ENCODE measurements around the gene MFRP. TPM values are rescaled to one million over a fixed set of nuclear protein-coding genes. Genes with fewer than 3 reads are reported as not detected.
A peak's percentile ranks its signal among the peaks of the same experiment; 100 is the strongest.

The MFRP gene
- total RNA-seq, 1 donor from 2014 or later, result not detected

DNA sequence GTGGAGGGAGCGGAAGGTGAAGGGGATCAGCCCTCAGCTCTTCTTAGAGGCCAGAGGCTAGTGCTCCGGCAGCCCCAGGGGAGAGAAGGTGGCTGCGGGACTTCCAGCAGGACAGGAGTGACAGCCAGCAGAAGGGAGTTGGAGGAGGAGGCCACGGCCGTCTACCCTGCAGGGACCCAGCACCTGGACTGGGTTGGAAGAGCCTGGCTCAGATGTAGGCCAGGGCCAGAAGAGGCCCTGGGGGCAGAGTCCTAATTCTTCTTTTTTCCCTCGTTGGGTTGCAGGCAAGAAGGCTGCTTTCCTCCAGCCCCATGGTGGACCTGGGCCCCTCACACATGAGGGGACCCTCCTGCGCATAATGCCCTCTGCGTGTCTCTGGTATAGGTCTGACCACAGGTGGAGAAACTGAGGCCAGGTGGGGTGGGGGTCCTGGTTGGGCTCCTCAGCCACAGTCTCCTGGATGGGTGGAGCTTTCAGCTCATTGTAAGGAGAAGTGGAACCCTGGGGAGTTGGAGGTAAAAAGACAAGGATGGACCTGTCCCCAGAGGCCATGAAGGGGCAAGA, 27.3 kb downstream of the MFRP start:
- H3K4me3 Mint-ChIP-seq (ENCODE audit: unreplicated experiment), result peak overlapping the region; percentile 52
- TF ChIP-seq, protein P1, sequence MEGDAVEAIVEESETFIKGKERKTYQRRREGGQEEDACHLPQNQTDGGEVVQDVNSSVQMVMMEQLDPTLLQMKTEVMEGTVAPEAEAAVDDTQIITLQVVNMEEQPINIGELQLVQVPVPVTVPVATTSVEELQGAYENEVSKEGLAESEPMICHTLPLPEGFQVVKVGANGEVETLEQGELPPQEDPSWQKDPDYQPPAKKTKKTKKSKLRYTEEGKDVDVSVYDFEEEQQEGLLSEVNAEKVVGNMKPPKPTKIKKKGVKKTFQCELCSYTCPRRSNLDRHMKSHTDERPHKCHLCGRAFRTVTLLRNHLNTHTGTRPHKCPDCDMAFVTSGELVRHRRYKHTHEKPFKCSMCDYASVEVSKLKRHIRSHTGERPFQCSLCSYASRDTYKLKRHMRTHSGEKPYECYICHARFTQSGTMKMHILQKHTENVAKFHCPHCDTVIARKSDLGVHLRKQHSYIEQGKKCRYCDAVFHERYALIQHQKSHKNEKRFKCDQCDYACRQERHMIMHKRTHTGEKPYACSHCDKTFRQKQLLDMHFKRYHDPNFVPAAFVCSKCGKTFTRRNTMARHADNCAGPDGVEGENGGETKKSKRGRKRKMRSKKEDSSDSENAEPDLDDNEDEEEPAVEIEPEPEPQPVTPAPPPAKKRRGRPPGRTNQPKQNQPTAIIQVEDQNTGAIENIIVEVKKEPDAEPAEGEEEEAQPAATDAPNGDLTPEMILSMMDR (IDR thresholded peaks at IDR 0.05), result no peak

GRCh38 chr11:119318240-119319135, 28.0 kb downstream of the MFRP start:
- peaks cover 5% of the 10 kb centered on the region for H3K36me3 Mint-ChIP-seq (ENCODE audit: unreplicated experiment)
- H3K4me1 Mint-ChIP-seq (ENCODE audit: unreplicated experiment), result peaks cover 48% of the 10 kb centered on the region
- H3K4me3 Mint-ChIP-seq (ENCODE audit: unreplicated experiment), result peak overlapping the region; percentile 4
- no peaks in the 10 kb centered on the region for H3K27me3 Mint-ChIP-seq (ENCODE audit: unreplicated experiment)
- H3K9me3 Mint-ChIP-seq (ENCODE audit: unreplicated experiment), result no peaks in the 10 kb centered on the region
- TF ChIP-seq, protein P1 (IDR thresholded peaks at IDR 0.05), result no peak
- H3K27ac Mint-ChIP-seq (ENCODE audit: unreplicated experiment), result peak overlapping the region; percentile 83
- DNase-seq (ENCODE audit: extremely low spot score, unreplicated experiment), result no peak

More for the DNA sequence above, 27.3 kb downstream of the MFRP start:
- DNase-seq (ENCODE audit: extremely low spot score, unreplicated experiment), result no peak
- no peaks in the 10 kb centered on the region for H3K9me3 Mint-ChIP-seq (ENCODE audit: unreplicated experiment)
- H3K4me1 Mint-ChIP-seq (ENCODE audit: unreplicated experiment), result peaks cover 50% of the 10 kb centered on the region
- peak overlapping the region; percentile 92 for H3K27ac Mint-ChIP-seq (ENCODE audit: unreplicated experiment)
- H3K27me3 Mint-ChIP-seq (ENCODE audit: unreplicated experiment), result no peaks in the 10 kb centered on the region
- H3K36me3 Mint-ChIP-seq (ENCODE audit: unreplicated experiment), result peaks cover 2% of the 10 kb centered on the region

- Mint-ChIP-seq H3K27ac (ENCODE audit: unreplicated experiment) (peak overlapping the region; percentile 14), H3K36me3 (ENCODE audit: unreplicated experiment) (peaks cover 5% of the 10 kb centered on the region), H3K4me3 (ENCODE audit: unreplicated experiment) (peak overlapping the region; percentile 14), H3K4me1 (ENCODE audit: unreplicated experiment) (peaks cover 48% of the 10 kb centered on the region), H3K9me3 (ENCODE audit: unreplicated experiment) (no peaks in the 10 kb centered on the region), H3K27me3 (ENCODE audit: unreplicated experiment) (no peaks in the 10 kb centered on the region)
- DNase-seq (ENCODE audit: extremely low spot score, unreplicated experiment), result no peak
- TF ChIP-seq, protein P1 (IDR thresholded peaks at IDR 0.05), result no peak
Observed at GRCh38 chr11:119317592-119318239, 28.8 kb downstream of the MFRP start.

- no peaks in the 10 kb centered on the region for H3K9me3 Mint-ChIP-seq (ENCODE audit: unreplicated experiment)
- peak within 1 kb of the TSS; percentile 75 for H3K4me3 Mint-ChIP-seq (ENCODE audit: unreplicated experiment)
- DNase-seq (ENCODE audit: extremely low spot score, unreplicated experiment), result no peak
- TF ChIP-seq, protein P1 (IDR thresholded peaks at IDR 0.05), result no peak
- no peaks in the 10 kb centered on the region for H3K27me3 Mint-ChIP-seq (ENCODE audit: unreplicated experiment)
- H3K36me3 Mint-ChIP-seq (ENCODE audit: unreplicated experiment), result peaks cover 8% of the 10 kb centered on the region
- H3K27ac Mint-ChIP-seq (ENCODE audit: unreplicated experiment), result peak within 1 kb of the TSS; percentile 74
- peaks cover 48% of the 10 kb centered on the region for H3K4me1 Mint-ChIP-seq (ENCODE audit: unreplicated experiment)
Observed at GRCh38 chr11:119316729-119317591, 29.5 kb downstream of the MFRP start, which contains the start of gene MCAM. Gene MCAM, minus strand, starts transcription at chr11:119317130. Its CDS starts 29 bp downstream, at chr11:119317101.
